ENCODE measurements around the gene CDHR2.
"Not testable (repeated sequence)": the region's sequence is repeated elsewhere in the genome, so short reads cannot be mapped to it uniquely, and the experiment has no call there.

Gene CDHR2

DNA sequence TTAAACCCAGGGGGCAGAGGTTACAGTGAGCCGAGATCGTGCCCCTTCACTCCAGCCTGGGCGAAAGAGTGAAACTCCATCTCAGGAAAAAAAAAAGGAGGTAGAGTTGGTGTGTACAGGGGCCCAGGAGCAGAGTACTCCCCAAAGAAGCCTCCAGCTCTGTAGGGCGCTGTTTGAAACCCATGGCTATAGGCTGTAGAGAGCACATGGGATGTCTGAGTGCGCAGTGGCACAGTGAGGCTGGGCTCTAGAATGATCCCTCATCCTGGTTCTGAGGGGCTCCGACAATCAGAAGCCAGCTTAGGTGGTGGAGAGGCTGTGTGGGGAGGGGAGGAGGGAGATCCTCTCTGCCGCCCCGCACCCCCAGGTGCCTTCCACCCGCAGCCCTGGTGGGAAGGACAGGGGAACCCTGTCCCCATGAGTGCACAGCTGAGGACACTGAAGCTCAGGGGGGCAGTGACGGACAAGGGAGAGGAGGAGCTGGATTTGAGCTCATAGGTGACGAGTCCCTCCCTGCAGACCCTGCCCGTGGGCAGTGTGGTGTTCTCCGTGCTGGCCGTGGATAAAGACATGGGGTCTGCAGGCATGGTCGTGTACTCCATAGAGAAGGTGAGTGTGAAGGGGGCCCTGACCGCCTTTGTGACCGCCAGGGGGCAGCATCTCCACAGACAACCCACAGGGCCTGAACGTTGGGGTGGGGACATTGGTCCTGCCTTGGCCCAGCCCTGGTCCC, 24.6 kb downstream of the CDHR2 start:
- DNase-seq (ENCODE audit: low read depth), result peak; percentile 21

DNA sequence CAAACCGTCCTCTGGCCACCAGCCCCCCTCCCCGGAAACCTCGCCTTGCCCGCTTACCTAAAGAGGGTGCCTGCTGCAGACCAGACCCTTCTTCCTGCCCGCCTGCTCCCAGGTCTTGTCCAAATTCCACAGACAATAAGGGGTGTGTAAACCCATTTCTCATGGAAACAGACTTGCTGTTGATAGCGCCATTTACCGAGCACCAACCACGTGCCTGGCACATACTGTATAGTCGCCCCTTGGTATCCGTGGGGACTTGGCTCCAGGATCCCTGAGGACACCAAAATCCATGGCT, 25.1 kb downstream of the CDHR2 start:
- no peak for DNase-seq (ENCODE audit: low read depth)

DNA sequence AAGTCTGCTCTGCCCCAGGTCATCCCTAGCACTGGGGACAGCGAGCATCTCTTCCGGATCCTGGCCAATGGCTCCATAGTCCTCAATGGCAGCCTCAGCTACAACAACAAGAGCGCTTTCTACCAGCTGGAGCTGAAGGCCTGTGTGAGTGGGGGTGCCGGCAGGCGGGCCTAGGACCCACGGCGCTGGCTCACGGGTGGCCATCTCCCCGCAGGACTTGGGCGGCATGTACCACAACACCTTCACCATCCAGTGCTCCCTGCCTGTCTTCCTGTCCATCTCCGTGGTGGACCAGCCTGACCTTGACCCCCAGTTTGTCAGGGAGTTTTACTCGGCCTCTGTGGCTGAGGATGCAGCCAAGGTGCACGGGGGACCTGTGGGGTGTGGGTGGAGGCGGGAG, 25.9 kb downstream of the CDHR2 start:
- no peak for DNase-seq (ENCODE audit: low read depth)

DNA sequence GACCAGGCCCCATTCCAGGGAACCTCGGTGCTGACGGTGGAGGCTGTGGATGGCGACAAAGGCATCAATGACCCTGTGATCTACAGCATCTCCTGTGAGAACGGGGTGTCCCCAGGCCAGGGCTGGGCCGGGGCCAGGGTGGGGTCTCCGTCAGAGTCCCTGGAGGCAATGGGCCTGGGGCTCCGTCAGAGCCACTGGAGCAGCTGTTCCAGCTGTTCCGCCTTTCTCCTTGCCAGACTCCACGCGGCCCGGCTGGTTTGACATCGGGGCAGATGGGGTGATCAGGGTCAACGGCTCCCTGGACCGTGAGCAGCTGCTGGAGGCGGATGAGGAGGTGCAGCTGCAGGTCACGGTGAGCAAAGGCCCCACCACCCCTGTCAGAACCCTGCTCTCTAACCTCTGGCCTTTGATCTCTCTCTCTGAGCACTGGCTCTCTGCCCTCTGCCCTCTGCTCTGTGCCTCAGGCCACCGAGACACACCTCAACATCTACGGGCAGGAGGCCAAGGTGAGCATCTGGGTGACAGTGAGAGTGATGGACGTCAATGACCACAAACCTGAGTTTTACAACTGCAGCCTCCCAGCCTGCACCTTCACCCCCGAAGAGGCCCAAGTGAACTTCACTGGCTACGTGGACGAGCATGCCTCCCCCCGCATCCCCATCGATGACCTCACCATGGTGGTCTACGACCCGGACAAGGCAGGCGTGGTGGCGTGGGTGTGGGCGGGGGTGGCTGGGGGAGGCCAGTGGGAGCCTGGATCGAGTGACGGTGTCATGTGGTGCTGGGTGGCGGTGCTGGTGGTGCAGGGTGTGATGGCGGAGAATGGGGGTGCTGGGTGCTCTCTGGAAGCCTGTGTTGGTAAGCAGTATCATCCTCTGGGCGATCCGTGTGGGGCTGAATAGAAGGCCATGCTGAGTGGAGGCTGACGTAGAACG, 26.6 kb downstream of the CDHR2 start:
- no peak for DNase-seq (ENCODE audit: low read depth)

DNA sequence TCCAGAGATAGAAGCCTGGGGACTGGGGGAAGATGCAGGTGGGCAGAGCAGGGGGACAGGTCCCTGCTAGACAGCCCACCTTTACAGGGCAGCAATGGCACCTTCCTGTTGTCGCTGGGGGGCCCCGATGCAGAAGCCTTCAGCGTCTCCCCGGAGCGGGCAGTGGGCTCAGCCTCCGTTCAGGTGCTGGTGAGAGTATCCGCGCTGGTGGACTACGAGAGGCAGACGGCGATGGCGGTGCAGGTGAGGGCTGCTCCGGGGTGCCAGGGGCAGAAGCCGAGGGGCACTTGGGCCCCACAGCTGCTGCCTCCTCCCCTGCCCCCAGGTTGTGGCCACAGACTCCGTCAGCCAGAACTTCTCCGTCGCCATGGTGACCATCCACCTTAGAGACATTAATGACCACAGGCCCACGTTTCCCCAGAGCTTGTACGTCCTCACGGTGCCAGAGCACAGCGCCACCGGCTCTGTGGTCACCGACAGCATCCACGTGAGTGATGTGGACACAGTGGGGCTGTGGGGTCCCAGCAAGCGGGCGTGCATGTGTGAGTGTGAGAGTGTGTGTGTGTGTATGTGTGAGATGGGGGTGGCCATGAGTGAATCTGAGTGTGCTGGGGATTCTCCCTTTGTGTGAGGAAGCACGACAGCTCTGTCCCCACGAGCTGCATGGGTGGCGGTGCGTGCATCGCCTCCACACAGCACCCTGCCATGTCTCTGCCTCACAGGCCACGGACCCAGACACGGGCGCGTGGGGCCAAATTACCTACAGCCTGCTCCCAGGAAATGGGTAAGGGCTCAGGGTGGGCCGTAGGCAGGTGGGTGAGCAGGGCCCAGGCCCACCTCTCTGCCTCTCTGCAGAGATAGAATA, 28.4 kb downstream of the CDHR2 start:
- no peak for DNase-seq (ENCODE audit: low read depth)

DNA sequence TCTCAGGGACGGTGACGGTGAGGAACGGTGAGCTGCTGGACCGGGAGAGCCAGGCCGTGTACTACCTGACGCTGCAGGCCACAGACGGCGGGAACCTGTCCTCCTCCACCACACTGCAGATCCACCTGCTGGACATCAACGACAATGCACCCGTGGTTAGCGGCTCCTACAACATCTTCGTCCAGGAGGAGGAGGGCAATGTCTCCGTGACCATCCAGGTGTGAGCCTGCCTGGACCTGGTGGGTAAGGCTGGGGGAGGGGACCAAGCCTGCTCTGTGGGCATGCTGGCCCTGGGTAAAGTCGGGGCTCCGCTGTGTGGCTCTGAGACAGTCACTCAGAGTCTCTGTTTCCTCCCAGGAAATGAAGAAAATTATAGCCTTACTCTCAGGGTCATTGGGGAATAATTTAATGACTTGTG, 29.3 kb downstream of the CDHR2 start:
- DNase-seq (ENCODE audit: low read depth), result peak; percentile 12

DNA sequence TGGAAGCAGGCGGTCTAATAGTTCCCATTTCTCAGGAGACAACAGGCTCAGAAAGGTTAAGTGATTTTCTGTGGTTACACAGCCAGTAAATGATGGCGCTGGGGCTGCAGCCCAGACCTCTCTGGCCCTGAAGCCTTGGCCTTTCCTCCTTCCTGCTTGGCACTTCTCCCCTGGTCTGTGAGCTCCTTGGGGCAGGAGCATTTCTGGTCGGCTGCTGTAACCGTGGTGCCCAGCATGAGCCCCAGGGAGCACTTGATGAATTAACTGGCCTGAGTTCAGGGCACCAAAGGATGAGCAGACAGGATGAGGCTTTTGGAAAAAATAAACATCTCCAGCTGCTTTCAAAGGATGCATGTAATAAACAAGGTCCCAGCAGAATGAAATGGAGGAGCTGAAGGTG, 30.2 kb downstream of the CDHR2 start:
- peak; percentile 9 for DNase-seq (ENCODE audit: low read depth)

DNA sequence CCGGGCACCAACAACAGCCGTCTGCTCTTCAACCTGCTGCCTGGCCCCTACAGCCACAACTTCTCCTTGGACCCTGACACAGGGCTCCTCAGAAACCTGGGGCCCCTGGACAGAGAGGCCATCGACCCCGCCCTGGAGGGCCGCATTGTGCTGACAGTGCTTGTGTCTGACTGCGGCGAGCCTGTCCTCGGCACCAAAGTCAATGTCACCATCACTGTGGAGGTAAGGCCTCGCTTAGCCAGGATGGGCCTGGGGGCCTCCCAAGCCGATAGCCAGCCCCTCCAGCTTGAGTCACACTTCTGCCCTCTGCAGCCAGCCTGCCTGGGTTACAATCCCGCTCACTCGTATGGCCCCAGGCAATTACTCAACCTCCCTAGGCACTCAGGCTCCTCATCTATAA, 32.2 kb downstream of the CDHR2 start:
- DNase-seq (ENCODE audit: low read depth), result no peak

DNA sequence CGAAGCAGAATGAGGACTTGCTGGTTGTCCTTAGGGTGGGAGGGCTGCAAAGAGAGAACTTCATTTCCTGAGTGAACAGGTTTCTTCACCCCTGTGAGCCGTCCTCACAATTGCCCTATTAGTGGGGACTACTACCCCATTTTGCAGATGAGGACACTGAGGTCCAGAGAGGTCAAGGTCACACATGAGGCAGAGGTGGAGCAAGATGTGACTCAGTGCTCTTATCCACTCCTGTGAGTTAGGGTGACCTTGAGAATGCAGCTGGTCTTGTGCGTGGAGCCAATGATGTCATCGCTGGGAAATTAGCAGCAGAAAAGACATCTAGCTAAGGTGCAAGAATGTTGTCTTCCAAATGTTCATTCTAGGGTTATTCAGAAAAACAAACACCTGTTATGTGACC, 33.9 kb downstream of the CDHR2 start:
- no peak for DNase-seq (ENCODE audit: low read depth)

DNA sequence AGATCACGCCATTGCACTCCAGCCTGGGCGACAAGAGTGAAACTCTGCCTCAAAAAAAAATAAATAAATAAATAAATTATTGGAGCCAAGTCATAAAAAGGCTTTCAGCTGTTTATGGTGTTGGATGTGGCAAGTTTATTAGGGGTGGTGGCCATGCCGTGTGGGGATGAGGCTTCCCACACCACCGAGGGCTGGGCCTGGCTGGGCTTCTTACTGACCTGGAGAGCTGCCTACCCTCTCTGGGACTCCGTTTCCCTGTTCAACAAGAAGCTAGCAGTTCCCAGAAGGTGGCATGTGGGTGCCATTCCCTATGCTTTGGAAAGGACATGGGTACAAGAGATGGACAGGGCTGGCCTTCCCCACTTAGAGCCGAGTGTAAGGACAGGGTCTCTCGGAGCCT, 38.3 kb downstream of the CDHR2 start:
- no peak for DNase-seq (ENCODE audit: low read depth)

DNA sequence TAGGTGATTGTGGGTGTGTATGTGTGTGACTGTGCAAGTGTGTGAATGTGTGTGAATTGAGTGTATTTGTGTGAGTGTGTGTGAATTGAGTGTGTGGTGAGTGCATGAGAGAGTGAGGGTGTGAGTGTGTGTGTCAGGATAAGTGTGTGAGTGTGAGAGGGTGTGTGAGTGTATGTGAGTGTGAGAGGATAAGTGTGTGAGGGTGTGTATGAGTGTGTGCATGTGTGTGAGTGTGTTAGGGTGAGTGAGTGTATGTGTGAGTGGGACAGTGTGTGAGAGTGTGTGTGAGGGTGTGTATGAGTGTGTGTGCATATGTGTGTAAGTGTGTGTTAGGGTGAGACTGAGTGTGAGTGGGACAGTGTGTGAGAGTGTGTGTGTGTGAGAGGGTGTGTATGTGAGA, 39.2 kb downstream of the CDHR2 start:
- no peak for DNase-seq (ENCODE audit: low read depth)

DNA sequence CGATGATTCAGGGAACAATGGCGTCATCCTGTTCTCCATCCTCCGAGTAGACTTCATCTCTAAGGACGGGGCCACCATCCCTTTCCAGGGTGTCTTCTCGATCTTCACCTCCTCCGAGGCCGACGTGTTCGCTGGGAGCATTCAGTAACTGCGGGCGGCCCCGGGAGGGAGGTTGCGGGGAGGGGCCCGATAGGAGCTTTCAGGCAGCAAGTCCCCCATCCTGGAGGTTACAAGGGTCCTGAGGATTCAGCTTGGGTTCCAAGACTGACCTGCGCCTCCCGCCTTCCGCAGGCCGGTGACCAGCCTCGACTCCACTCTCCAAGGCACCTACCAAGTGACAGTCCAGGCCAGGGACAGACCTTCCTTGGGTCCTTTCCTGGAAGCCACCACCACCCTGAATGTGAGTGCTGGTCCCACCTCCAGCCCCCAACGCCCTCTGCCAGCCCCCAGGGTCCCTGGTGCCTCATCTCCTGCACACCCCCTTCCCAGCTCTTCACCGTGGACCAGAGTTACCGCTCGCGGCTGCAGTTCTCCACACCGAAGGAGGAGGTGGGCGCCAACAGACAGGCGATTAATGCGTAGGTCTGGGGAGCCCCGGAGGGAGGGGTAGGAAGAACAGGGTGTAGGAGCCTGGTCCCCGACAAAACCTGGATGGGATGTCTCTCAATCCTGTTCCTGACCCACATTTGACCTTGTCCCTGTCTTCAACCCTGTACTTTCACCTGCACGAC, 40.1 kb downstream of the CDHR2 start:
- DNase-seq (ENCODE audit: low read depth), result no peak

DNA sequence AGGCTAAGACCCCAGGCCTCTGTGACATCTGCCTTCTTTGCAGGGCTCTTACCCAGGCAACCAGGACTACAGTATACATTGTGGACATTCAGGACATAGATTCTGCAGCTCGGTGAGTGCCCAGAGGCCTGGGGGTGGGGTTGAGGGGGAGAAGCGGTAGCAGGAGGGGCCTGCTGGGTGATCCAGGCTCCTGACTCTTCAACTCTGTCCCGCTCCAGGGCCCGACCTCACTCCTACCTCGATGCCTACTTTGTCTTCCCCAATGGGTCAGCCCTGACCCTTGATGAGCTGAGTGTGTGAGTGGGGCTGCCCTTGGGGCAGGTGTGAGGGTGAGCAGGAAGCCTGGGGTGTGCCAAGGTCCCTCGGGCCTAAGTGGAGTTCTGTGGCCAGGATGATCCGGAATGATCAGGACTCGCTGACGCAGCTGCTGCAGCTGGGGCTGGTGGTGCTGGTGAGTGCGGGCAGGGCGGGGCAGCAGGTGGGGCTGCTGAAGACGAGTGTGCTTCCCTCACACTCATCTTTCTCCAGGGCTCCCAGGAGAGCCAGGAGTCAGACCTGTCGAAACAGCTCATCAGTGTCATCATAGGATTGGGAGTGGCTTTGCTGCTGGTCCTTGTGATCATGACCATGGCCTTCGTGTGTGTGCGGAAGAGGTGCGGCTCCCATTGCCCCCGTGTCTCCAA, 41.0 kb downstream of the CDHR2 start:
- no peak for DNase-seq (ENCODE audit: low read depth)

DNA sequence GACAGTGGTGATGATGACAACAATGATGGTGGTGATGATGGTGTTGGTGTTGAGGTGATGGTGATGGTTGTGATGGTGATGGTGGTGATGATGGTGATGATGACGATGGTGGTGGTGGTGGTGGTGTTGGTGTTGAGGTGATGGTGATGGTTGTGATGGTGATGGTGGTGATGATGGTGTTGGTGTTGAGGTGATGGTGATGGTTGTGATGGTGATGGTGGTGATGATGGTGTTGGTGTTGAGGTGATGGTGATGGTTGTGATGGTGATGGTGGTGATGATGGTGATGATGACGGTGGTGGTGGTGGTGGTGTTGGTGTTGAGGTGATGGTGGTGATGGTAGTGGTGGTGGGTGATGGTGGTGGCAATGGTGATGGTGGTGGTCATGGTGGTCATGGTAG, 42.5 kb downstream of the CDHR2 start:
- DNase-seq (ENCODE audit: low read depth), result not testable (repeated sequence)

DNA sequence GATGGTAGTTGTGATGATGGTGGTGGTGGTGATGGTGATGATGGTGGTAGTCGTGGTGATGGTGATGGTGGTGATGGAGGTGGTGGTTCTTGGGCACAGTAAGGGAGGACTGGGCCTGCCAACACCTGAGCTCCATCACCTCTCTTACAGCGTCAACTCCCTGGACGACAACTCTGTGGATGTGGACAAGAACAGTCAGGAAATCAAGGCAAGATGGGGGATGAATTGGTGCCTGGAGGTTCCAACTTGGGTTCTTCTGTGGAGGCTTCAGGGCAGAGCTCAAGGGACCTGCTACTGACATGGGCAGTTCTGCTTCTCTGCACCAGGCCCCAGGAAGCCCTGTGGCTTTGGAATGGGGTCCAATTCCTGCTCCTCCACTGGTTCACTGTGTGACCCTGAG, 43.4 kb downstream of the CDHR2 start:
- DNase-seq (ENCODE audit: low read depth), result no peak

DNA sequence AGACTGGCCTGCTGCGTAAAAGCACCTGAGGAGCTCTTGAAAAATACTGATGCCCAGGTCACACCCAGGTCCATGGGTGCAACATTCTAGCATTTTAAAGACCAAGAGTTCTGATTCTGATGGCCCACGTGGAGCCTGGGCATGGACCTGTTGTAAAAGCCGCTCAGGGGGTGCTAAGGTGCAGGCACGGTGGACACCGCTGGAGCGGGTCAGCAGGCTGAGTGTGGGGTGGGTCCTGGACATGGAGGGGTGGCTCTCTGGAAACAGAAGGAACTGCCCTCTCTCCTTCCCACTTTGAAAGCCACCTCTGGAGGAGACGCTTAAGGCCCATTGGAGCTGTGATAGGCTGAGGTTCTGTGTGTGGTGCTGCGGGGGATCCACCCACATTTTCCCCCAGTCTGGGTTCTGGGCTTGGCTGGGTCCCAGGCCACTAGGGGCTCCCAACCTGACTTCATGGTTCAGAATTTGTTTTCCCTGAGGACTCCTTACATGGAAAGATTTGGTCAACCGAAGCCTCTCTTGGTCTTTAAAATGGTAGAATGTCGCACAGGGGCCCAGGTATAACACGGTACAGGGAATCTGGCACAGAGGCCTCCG, 44.2 kb downstream of the CDHR2 start:
- DNase-seq (ENCODE audit: low read depth), result no peak

DNA sequence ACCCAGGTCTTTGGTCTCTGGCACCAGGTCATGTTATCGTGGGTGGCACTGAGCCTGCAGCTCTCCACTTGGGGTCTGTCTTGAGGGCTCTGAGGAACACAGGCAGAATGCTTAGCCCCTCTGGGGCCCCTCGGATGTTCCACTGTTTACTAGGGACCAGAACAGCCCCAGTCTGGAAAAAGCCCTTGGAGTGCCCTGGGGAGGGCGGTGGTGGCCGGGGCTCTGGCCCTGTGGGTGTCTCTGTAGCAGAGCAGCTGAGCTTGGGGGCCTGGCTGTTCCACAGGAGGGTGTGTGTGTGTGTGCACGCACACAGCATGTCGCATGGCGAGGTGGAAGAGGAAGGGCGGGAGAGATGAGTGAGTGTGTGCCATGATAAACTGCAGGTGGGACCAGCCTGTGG, 45.4 kb downstream of the CDHR2 start:
- DNase-seq (ENCODE audit: low read depth), result no peak

DNA sequence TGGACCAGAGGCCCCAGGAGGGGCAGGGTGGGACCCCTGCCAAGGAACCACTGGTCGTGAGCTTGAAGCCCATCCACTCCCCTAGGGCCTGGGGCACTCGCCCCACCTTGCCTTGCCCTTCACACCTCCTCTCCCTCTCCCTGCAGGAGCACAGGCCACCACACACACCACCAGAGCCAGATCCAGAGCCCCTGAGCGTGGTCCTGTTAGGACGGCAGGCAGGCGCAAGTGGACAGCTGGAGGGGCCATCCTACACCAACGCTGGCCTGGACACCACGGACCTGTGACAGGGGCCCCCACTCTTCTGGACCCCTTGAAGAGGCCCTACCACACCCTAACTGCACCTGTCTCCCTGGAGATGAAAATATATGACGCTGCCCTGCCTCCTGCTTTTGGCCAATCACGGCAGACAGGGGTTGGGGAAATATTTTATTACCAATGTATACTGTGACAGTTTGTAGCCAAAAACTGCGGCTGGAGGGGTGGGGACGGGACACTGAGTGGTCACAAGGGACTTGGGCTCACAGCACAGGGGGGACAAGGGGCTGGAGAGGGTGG, 46.3 kb downstream of the CDHR2 start:
- DNase-seq (ENCODE audit: low read depth), result no peak

DNA sequence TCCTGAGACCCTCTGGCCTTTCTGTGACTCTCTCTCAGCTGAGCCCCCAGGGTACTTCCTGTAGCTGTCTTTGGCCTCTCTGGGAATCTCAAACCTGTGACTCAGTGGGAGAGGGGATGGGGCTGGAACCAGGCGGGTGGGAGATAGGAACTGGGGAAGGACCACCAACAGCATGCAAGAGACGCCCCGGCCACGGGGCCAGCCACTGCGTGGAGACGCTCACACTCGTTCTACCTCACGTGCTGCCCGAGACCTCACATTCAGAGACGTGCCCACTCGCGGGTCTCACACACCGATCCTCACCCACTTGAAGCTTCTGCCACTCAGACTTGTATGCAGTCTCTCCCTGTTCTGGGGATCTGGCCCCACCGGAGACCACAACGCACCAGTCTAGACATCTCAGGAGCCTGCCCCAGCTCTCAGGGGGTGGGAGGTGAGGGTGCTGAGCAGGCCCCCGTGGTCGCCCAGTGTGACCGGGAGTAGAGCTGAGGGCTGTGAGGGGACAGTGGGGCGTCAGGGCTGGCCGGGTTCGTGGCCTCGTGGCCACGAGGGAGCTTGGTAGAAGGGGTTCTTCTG, 47.0 kb downstream of the CDHR2 start:
- DNase-seq (ENCODE audit: low read depth), result no peak

DNA sequence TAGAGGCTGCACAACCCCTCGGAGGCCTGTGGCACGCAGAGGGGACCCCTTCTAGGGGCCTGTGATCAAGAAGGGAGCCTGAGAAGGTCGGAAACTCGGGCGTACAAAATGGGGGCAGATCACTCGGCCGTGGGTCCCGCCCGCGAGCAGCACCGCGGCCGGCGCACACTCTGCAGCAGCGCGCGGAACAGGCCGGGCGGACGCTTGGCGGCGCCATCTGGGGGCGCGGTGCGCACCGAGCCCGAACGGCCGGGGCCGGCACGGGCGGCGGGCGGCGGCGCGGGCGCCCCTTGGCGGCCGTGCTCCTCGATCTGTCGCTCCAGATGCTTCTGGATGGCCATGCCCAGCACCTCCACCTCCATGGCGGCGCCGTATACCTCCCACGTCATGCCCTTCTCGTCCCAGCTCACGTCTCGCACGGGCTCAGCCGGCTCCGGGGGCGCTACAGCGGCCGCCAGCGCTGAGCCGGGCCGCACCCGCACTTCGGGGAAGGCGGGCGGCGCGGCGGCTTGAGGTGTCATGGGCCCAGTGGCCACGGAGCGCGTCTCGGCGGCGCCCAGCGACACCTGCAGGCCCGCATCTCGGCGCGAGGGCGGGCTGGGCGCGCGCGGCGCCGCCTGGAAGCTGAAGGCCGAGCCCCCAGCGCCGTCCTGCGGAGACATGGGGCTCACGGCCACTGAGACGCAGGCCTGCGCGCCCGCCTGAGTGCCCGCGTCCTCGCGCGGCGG, 47.7 kb downstream of the CDHR2 start:
- DNase-seq (ENCODE audit: low read depth), result peak; percentile 16

Data from fibroblast of gingiva (primary cell).